H7 (cell line): ENCODE measurements around the gene IQSEC3. TPM values are rescaled to one million over a fixed set of nuclear protein-coding genes. Genes with fewer than 3 reads are reported as not detected.

Experiments used
- DNase-seq: peaks from one replicate; pipeline ENCODE4 v3.0.0; 2012
- H3K27me3 ChIP-seq: 2 replicates; pipeline ENCODE4 v1.6.0; 2011; ENCODE audit warnings: mild to moderate bottlenecking, low read length; ENCODE audit not compliant: control insufficient read depth, insufficient read depth
- H3K36me3 ChIP-seq: replicated peaks from 2 replicates; pipeline ENCODE4 v1.5.1; 2011; ENCODE audit warnings: low read length; ENCODE audit not compliant: control insufficient read depth, insufficient read depth
- H3K4me3 ChIP-seq: 2 replicates; pipeline ENCODE4 v1.5.1; 2011; ENCODE audit warnings: low read depth, mild to moderate bottlenecking, control low read depth, low read length, moderate library complexity; ENCODE audit not compliant: insufficient read depth
- total RNA-seq: library from RNA; depleted of rRNA; stranded (reverse); fragments of >200 nt; shearing (Covaris generic); gene quantifications from 2 replicates; pipeline ENCODE4 v1.2.3, GENCODE V29; 2014

IQSEC3 gene
- total RNA-seq, 1 experiment from 2014 or later, result 0.45 TPM

DNA sequence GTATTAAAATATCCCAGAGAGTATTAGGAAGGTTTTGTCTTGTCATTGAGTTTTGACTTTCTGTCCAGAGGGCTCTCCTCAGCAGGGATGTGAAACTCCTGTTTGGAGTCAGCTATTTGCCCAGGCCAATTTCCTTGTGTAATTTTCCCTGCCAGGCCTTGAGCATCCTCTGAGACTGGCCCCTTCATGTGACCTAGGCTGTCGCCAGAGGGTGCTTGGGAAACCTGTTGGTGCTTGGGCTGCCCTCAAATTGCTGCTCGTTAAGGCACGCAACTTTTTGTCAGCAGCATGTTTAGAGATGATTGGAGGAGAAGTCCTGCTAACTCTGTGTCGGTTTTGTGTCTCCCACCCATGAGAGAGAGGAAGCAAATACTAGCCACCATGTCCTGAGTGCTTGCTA lies 39.1 kb downstream of the IQSEC3 start:
- DNase-seq, result no peak
- H3K36me3 ChIP-seq, result no peaks in the 10 kb centered on the region

DNA sequence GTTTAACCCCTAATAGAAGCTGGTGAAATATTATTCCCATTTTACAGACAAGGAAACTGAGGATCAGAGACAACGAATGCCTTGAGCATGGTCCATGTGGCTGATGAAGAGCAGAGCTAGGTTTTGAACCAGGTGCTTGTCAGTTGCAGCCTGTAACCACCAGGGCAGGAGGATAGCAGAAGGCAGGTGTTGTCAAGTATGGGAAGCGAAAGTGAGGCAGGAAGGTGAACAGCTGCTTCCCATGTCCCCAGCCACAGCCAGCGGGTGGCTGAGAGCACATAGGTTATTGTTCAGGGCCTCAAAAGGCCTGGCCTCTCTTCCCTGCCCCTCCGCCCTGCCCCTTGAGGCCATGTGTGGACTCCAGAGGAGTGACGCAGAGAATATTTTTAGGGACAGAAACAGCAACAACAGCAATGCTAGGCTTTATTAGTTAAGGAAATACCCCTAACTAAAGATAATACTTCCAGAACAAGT lies 39.6 kb downstream of the IQSEC3 start:
- Histone ChIP-seq H3K36me3 (no peaks in the 10 kb centered on the region), H3K4me3 (no peak overlapping the region), H3K27me3 (peaks cover 6% of the 10 kb centered on the region; the same call in 1 of the 2 replicates)
- DNase-seq, result peak; percentile 83

More for the DNA sequence above, 39.1 kb downstream of the IQSEC3 start:
- Histone ChIP-seq H3K4me3 (no peak overlapping the region), H3K27me3 (peaks cover 7% of the 10 kb centered on the region; the same call in 1 of the 2 replicates)

DNA sequence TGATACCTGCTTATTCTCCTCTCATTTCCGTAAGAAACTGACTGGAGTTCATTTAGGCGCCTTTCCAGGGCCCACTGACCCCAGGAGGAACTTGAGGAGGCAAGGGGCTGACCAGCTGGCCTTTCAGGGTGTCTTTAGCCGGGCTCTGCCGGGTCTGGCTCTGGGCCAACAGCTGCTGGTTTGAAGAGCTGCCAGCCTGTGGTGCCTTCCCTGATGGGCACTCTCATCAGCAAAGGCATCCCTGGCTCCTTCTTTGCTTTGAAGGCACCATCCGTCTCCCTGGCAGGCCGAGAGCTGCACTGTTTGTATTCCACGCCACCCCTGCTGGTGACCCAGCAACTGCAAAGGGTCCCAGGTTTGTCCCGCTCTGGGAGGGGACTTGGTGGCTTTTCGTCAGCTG lies 42.0 kb downstream of the IQSEC3 start:
- Histone ChIP-seq H3K4me3 (no peak overlapping the region), H3K36me3 (no peaks in the 10 kb centered on the region), H3K27me3 (peaks cover 4% of the 10 kb centered on the region; the same call in 1 of the 2 replicates)
- no peak for DNase-seq

DNA sequence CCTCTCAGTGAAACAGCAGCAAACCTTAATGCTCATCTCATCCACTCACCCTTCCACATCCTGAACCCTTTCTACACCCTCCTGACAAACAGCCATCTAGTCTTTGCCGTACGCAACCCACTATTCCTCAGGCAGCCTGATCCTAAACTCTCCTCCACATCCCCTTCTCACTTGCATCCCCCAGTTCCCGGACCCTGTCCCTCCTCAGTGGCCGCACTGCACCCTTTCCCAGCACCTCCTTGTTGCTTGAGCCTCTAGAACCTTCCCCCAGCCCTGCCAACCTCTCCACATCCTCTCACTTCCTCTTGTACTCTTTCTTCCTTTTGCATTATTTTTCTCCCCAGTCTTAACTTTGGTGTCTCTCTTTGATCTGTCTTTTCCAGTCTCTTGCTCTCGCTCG lies 42.9 kb downstream of the IQSEC3 start:
- no peak for DNase-seq
- Histone ChIP-seq H3K27me3 (peaks cover 4% of the 10 kb centered on the region; the same call in 1 of the 2 replicates), H3K36me3 (no peaks in the 10 kb centered on the region), H3K4me3 (no peak overlapping the region)

DNA sequence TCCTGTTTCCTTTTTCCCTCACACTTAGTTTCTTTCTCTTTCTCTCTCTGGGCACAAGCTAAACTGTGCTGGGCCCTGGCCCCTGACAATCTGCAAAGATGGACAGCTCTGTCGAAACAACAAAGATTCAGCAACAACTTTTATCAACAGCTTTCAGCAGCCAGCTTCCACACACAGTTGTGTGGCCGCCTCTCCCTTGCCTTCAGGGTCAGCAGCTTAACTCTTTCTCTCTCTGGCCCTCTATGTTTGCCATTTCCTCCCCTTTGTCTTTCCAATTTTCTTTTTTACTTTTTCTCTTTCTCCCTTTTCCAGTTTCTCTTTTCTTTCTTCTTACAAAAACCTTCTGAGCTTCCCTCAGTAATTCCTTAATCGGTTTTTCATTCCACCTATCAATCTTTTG lies 43.3 kb downstream of the IQSEC3 start:
- no peak for DNase-seq
- Histone ChIP-seq H3K36me3 (no peaks in the 10 kb centered on the region), H3K27me3 (peaks cover under 1% of the 10 kb centered on the region; the same call in 1 of the 2 replicates), H3K4me3 (no peak overlapping the region)

DNA sequence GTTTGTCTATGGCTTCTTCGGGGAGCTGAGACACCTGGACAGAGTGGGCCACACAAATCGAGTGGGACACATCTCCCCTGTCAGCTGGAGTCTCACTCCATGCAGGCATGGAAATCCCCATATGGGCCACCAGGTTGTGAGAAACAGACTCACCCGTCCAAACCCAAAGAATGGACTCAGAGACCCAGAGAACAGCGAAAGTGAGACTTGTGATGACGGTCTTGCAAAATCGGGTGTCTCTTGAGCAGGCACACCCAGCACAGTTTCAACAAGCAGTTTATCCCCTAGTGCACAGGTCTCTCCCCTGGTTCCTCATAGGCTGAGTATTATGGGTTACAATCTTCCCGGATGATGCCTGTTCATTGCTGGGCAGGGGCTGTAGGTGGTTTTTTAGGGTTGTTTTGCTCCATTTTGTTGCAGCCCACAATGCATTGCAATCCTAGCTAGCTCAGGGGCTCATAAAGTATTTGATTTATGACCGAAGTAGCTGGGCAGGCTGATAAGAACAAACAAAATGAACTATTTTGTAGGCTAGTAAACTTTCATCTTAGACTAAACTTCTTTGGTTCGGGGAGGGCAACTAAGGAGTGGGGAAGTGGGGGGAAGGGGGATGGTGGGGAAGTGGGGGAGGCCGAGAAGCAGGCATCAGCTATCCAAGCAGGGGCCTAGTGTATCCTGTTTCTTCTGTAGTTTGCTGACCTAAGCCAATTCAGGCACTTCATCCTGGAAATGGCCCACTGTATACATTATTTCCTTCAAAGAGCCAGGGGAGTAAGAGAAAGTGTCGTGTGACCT lies 45.3 kb downstream of the IQSEC3 start:
- Histone ChIP-seq H3K36me3 (no peaks in the 10 kb centered on the region), H3K4me3 (no peak overlapping the region), H3K27me3 (no peaks in the 10 kb centered on the region)
- DNase-seq, result no peak

DNA sequence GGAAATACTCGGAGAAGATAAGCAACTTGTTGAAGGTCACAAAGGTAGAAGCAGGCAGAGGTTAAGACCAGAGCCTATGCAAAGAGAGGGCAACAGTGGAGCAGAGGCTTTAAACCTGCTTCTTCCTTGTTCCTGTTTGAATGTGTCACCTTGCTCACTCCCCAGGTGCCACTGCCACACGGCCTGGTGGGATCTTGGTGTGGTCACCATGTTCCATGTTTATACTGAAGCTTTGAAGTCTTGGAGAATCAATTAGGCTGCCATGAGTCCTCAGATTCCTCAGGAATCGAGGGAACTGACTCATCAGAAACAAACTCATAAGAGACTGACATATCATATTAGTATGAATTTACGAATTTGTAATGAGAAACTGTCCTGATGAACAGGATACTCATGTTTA lies 46.8 kb downstream of the IQSEC3 start:
- no peak for DNase-seq
- H3K27me3 ChIP-seq, result no peaks in the 10 kb centered on the region
- H3K36me3 ChIP-seq, result no peaks in the 10 kb centered on the region
- H3K4me3 ChIP-seq, result no peak overlapping the region

DNA sequence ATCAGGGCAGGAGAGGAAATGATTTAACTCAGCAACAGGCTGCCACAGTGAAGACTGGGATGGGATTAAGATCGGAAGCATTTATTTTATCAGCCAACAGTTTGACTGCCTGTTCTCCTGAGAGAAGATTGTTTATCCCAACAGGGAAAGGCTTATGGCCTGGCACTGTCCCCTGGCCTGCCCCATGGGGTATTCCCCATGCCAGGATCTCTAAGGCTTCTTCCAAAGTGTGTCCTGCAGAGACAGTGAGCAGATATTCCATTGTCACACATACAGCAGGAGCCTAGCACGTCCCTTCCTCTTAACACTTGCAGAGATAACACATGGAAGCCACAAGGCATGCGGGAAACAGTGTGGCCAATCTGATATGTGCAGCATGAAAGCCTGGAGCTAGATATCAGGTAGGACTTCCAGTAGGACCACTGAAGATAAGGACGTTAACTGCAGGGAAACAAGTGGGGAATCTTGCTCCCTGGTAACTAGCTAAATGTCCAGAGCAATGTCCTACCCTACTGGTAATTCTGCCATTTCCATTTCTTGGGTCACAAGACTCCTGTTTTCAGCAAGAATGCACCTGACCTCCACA lies 48.2 kb downstream of the IQSEC3 start:
- Histone ChIP-seq H3K36me3 (no peaks in the 10 kb centered on the region), H3K27me3 (no peaks in the 10 kb centered on the region), H3K4me3 (no peak overlapping the region)
- no peak for DNase-seq

DNA sequence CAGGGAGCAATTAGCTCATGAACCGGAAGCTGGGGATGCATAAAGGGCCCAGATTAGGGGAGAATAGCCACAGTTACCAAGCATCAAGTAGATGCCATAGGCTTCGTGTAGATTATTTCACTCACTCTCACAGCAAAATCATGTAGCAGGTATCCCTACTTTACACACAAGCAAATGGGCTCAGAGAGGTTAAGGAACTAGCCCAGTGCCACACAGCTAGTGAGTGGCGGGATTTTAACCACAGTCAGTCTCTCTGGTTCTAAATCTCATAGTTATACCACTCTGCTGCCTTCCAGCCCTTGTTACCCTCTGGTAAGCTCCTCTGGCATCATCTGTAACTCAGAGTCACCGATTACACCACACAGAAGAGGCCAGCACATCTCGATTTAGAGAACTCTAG lies 49.0 kb downstream of the IQSEC3 start:
- DNase-seq, result no peak
- no peaks in the 10 kb centered on the region for H3K27me3 ChIP-seq
- H3K36me3 ChIP-seq, result no peaks in the 10 kb centered on the region
- H3K4me3 ChIP-seq, result no peak overlapping the region

DNA sequence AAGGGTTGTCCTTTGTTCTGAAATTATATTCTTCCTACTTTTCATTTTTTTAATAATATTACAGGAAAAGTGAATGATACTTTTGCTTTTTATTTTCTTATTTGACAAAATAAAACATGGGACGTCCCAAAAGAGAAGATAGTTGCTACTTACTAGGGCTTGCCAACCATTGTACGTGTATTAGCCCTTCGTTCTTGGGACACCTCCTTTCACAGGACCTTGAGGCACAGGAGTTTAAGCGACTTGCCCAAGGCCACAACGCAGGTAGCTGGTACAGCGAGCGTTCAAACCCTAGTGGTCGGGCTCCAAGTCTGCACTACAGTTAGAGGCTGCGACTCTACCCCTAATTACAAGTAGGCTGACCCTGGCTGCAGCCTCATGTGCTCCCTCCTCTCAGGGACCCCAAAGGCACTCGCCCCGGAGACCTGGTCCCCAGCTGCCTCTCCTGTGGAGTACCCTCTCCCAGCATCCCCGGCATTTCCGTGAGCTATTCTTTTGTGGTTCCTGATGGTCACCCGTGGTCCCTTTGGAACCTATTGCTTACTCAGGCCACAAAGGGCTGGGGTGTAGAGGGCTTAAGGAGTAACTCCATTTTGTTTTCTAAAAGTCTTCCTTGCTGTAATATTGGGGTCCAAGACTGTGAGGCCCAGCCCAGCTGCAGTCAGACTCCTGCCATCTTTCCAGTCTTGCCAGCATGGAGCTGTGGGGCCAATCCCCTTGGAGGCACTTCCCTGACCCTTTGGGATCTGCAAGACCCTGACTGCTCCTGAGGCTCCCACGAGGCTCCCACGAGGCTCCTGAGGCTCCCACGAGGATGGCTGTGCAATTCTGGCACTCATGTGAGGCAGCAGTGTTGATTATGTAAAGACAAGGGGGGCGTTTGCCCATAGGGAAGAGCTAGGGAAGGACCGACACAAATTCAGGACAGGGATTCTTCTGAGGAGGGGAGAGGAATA lies 49.7 kb downstream of the IQSEC3 start:
- no peak overlapping the region for H3K4me3 ChIP-seq
- H3K36me3 ChIP-seq, result no peaks in the 10 kb centered on the region
- no peaks in the 10 kb centered on the region for H3K27me3 ChIP-seq
- DNase-seq, result peak; percentile 59

DNA sequence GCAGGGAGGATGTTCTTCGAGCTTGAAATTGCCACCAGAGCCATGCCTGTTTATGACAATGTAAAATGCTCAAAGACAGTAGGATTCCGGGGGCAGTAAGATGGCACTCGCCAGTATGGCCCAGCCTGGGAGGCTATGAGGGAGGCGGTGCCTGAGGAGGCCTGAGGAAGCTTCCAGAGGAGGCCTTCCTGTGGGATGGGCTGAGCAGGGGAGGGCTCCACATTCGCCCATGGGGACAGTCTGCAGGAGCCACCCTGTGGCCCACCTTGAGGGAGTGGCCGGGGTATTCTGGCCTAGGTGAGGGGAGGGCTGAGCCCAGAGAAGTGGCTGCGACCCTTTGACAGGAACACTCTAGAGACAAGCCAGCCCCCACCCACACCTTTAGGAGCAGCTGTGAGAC lies 50.7 kb downstream of the IQSEC3 start:
- no peaks in the 10 kb centered on the region for H3K27me3 ChIP-seq
- no peaks in the 10 kb centered on the region for H3K36me3 ChIP-seq
- no peak for DNase-seq
- H3K4me3 ChIP-seq, result no peak overlapping the region

DNA sequence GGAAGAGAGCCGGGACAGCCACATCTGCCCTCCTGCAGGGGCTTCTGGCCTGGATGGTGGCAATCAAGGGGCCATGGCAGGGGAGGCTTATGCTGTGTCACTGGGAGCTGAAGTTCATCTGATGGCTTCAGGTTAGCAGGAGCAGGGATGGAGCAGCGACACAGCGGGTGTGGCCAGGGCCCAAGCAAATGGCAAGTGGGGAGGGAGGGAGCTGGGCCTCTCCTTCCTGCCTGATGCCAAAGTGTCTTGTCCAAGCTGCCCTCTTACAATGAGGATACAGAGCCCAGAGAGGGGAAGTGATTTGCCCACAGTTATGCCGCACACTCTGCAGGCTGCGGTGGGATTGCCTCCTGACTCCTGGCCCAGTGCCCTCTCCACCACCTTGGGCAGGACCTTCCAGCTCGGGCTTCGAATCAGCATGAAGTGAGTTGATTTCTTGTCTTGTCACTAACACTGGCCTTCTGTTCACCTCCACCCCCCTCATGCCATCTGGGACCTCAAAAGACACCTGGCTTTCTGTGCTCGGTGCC lies 51.3 kb downstream of the IQSEC3 start:
- H3K4me3 ChIP-seq, result no peak overlapping the region
- no peaks in the 10 kb centered on the region for H3K36me3 ChIP-seq
- DNase-seq, result no peak
- no peaks in the 10 kb centered on the region for H3K27me3 ChIP-seq

DNA sequence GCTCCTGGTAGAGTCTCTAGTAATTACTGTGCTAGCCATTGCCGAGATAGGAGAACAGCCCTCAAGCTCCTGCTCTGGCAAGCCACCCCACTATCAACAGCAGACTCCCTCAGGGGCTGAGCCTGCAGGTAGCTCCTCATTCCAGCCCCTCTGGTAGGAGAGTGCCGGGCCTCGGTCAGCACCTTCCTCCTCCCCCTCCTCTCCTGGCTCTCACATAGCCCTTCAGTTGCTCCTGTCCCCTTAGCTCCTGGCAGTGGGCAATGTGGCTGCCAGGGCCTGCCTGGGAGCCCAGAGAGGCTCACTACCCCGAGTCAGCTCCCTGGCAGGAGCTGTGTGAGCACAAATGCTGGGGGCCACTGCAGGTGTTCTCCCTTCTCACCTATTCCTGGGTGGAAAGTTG lies 52.0 kb downstream of the IQSEC3 start:
- Histone ChIP-seq H3K27me3 (no peaks in the 10 kb centered on the region), H3K4me3 (no peak overlapping the region), H3K36me3 (no peaks in the 10 kb centered on the region)
- DNase-seq, result no peak

DNA sequence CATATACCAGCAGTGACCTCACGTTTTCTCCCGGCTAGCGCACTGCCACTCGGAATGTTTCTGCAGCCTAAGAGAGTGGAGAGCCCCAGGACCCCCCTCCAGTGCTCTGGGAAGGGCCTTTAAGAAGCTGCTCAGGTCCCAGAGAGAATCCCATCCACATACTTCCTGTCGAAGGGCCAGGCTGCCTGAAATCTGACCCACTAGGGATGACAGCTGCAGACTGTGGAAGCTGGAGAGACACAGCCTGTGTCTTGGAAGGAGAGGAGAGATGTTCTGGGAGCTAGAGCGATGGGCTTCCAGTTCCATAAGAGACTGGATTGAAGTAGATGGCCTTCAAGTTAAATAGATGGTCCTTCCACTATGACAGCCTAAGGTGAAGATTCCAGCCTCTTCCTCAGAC lies 54.4 kb downstream of the IQSEC3 start:
- Histone ChIP-seq H3K27me3 (no peaks in the 10 kb centered on the region), H3K36me3 (no peaks in the 10 kb centered on the region), H3K4me3 (no peak overlapping the region)
- no peak for DNase-seq
